ENCODE measurements around the gene C1QTNF8.
"Not testable (repeated sequence)": the region's sequence is repeated elsewhere in the genome, so short reads cannot be mapped to it uniquely, and the experiment has no call there.

Gene C1QTNF8

DNA sequence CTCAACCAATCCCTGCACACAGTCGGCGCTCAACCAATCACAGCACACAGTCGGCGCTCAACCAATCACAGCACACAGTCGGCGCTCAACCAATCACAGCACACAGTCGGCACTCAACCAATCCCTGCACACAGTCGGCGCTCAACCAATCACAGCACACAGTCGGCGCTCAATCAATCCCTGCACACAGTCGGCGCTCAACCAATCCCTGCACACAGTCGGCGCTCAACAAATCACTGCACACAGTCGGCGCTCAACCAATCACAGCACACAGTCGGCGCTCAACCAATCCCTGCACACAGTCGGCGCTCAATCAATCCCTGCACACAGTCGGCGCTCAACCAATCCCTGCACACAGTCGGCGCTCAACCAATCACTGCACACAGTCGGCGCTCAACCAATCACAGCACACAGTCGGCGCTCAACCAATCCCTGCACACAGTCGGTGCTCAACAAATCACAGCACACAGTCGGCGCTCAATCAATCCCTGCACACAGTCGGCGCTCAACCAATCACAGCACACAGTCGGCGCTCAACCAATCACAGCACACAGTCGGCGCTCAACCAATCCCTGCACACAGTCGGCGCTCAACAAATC, 3.3 kb downstream of the C1QTNF8 start:
- not testable (repeated sequence) for DNase-seq

DNA sequence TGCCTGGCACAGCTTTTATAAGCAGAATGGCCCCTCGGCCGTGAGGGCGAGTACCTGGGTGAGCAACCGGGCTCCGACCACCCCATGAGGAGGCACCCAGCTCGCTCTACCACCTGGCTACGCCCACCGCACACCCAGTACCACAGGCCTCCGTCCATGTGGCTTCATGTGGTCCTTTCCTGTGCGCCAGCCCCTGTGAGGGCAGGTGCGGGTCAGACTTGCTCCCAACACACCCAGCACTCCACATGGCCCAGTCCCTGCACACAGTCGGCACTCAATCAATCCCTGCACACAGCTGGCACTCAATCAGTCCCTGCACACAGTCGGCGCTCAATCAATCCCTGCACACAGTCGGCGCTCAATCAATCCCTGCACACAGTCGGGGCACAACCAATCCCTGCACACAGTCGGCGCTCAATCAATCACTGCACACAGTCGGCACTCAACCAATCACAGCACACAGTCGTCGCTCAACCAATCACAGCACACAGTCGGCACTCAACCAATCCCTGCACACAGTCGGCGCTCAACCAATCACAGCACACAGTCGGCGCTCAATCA, 4.0 kb downstream of the C1QTNF8 start:
- no peak for DNase-seq

DNA sequence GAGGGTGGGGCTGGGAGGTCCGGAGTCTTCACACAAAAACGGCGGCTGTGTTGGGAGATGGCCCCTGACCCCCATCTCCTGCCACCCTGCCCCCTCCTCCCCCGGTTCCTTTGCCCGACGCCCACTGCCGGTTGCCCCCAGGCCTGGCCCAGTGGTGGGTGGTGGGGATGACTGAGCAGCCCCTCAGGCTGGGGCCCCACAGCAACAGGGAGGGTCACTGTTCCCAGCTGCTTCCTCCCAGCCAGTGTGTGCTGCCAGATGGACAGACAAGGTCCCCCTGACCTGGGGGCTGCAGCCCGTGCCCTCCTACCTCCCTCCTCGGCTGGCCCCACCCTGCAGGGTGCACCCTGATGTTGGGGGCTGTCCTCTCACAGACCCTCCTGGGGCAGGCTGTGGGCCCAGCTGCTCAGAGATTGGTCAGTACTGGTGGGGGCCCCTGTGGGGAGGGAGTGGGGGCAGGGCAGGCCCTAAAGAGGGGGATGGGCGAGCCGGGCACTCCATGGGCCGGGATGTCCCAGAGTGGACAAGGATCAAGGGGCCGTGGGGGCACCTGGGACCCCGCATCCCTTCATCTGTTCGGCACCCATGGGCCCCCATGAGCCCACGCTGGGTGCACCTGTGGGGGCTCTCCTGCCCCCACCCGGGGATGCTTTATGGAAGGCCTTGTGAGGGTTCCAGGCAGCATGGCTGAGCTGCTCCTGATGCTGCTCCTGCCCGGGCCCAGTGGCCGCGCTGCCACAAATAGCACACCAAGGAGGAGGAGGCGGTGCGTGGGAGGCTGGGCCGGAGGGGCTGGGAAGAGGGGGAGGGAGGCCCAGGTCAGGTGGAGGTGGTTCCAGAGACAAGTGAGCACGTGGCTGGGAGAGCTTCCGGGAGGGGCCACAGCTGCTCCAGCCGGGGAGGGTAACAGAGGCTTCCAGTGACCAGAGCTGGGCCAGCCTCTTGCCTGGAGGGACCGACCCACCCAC, 5.1 kb downstream of the C1QTNF8 start:
- no peak for DNase-seq

DNA sequence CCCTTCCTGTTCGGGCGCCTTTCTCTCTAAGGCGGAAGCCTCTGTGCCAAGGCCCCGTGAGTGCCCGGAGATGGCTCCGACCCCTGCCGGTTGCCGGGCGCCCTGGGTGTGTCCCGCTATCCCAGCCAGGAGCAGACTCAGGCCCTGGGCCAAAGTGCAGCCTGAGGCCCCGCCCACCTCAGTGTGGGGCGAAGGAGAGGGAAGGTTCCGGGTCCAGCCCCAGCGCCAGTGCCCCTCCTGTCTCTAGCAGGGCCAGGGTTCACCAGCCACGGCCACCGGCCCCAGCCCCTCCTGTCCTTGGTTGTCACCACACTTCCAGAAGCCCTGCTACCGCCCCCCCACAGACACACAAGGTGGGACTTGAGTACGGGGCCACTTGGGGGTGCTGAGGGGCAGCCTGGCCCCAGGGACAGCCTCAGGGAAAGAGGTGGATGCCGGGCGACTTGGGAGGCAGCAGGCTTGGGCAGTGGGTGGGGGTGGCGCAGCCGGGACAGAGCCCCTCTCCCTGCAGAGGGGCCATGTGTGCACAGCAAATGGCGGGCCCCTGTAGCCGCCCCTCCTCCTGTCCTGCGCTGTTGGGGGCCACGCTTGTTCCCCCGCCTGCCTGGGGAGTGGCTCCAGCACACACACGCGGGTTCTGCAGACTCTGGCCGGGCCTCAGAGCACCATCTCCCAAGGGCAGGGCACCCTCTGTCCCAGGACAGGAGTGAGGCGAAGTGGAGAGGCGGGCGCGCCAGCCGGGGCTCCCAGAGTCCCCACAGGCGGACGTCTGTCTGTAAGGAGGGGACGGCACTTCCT, 6.0 kb downstream of the C1QTNF8 start:
- DNase-seq: no peak

DNA sequence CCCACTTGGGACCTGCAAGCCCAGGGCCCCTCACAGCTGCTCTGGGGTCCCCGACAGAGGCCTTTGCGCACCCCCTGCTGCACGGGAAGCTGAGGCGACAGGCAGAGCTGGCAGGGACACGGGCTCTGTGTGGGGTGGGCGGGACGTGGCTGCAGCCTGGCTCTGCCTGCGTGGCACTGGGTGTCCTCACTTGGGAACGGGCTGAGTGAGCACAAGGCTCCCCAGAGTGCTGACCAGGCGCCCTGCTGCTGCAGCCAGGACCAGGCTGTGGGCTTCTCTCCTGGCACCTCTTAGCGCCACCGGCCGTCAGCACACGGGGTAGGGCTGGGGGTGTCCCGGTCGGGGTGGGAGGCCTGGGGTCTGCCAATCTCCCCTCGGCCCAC, 6.6 kb downstream of the C1QTNF8 start:
- no peak for DNase-seq

DNA sequence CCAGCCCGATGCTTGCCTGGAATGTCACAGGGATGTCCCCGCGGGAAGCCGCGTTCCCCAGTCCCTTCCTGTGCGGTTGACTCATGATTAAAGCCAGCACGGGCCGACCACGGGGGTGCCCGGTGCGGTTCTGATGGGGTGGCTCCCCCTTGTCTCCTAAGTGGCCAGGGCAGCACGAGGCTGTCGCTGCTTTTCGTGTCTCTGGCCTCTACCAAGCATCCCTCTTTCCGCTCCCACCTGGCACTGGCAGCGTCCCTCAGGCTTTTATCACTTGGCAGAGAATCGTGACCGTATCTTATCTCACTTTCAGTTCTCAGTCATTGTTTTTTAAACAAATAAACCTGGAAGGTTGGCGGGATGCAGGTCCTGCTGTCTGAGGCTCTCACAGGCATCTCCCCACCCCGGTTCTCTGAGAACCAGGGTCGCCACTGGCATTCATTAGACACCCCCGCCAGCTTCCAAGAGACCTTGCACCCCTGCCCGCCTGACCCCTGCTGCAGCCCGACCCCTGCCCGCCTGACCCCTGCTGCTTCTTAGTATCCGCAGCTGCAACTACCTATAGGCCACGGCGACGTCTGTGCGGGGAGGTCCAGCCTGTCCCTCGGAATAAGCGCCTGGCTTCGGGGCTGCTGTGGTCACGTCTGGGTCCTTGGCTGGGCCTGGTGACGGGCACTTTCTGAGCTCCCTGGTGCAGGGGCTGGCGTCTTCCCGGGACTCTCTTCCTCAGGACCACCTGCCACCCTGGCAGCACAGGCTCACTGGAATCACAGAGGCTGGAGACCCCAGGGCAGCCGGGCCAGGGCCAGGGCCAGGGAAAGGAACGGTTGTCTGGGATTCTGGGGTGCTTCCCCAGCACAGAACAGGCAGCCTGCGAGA, 7.5 kb downstream of the C1QTNF8 start:
- DNase-seq: no peak

DNA sequence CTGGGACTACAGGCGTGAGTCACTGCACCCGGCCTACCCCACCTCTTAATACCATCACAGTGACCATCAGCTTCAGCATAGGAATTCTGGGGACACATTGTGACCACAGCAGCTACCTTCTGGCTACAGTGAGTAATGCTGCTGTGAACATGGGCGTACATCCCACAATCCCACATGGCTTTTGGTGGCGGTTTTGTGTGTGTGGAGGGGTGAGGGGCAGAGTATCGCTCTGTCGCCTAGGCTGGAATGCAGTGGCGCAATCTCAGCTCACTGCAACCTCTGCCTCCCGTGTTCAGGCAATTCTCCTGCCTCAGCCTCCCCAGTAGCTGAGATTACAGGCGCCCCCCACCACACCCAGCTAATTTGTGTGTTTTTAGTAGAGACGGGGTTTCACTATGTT, 9.6 kb downstream of the C1QTNF8 start:
- DNase-seq: not testable (repeated sequence)

DNA sequence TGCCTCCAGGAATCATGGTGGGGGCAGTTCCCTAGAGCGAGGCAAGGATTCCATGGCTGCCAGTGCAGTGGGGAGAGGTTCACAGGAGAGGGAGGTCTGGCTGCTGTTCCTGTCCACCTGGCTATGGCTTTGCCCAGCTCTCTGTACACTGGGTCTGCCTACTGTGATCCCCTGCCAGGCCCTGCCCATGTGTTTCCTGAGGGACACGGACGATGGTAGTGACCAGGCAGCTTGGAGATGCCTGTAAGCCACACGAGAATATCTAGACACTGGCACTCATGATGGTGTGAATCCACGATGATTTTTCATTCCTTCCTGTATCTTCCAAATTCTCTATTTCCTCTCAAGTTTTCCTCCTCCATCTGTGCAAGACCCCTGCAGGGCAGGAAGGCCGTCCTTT, 11.1 kb downstream of the C1QTNF8 start:
- DNase-seq: no peak

DNA sequence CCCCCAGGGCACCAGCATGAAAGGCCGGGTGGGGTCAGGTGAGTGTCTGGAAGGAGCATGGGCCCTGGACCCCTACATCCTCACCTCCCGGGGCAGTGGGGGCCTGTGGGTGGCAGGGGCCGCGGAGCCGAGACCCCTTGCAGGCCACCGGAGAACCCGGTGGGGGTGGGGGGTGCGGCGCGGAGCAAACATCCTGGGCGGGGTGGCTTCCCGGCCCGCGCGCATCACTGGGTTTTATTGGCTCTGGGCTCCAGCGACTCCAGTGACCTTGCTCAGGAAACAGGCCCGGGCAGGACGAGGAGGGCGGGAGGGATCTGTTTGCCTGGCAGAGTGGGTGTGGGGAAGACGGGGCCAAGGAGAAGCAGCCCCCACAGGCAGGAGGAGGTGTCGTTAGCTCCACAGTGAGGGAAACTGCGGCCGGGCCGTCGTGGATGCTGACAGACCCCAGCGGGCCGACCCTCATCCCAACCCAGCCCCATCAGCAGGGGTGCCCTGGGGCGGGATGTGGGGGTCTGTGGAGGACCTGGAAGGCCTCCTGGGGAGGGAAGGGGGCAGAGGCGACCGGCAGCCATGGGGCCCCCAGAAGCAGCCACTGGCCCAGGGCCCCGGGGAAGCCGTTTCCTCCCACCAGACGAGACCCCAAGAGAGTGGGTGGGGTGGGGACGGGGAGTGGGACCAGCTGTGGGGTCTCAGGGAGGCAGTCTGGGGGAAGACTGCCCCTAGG, 12.9 kb downstream of the C1QTNF8 start:
- DNase-seq: no peak

DNA sequence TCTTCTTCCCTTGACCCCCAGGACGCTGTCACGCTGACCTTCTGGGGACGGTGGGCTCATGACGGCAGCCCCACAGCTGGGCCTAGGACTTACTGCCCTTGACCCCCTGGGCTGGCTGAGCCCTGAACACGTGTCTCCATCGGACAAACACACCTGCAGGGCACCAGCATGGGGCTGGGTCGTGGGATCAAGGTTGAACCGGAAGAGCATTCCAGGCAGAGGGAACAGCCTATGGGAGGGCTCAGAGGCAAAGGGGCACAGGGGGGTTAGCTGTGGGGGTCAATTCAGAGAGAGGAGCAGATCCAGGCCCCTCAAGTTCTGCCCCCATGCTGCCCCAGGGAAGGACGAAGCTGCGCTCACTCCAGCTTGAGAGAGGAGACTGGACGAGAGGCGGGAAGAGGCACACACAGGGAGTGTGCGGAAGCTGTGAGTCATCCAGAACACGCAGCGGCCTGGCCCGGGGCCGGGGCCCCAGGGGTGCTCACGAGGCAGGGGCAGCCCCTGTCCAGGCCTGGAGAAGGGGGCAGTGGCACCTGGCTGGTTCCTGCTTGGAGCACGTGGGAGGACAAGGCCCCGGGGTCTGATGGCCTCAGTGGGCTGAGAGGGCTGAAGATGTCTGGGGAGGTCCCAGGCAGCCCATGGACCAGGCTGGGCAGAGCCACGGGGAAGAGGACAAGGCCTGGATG, 13.6 kb downstream of the C1QTNF8 start:
- no peak for DNase-seq

DNA sequence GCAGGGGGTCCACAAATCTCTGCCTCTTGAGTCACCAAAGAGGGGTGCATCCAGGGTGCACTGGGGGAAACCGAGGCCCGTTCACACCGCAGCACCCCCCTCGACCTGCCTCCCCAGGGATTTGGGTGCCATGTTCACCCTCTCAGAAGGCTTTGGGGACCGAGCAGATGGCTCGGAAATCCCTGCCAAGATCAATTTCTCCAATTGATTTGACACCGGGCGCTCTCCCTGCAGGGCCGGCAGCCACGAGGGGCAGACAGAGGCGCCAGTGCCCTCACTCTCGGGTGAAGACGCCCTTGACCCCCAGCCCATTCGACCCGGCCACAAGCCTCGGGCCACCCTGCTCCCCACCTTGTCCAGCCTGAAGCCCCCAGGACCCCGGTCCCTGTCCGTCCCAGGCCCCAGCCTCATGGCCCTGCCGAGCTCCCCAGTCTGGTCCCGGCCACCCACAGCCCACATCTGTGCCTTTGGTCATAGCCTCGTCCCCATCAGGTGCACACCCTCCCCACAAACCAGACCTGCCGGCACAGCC, 14.2 kb downstream of the C1QTNF8 start:
- DNase-seq: no peak

DNA sequence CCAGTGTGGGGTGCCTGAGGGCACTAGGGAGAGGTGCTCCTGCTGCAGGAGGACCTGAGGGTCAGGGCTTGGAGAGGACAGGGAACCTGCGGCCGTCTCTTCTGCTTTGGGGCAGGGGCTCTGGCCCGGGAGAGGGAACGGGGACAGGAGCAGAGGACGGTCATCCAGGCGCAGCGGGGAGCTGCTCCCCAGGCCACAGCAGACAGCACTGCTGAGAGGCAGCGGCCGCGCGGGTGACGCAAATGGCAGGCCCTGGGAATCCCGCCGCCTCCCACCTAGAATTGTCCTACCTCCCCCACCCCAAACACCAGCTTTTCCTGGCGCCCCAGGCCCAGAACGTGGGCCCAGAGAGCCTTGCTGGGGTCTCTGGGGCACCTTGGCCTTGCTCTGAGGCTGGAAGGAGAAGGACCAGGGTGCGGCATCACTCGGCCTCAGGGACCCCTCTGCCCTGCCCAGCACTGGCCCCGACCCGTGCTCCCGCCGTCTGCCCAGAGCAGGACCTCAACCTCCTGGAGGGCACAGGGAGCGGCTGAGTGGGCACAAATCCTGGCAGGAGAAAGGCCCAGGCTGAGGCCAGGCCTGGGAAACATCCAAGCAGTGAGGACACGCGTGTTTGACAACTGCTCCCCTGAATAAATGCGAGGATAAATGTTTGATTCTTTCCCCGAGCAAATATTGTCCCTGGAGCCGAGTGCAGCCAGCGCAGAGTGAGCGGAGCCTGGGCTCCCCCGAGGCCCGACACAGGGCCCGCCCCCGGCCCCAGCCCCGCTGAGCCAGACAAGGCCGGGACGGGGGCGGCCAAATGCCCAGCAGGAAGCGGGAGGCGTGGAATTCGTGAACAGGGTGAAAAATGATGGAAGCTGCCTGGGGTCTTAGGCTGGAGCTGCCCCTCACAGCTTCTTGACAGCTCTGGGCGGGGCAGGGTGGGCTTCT, 15.0 kb downstream of the C1QTNF8 start:
- DNase-seq: no peak

DNA sequence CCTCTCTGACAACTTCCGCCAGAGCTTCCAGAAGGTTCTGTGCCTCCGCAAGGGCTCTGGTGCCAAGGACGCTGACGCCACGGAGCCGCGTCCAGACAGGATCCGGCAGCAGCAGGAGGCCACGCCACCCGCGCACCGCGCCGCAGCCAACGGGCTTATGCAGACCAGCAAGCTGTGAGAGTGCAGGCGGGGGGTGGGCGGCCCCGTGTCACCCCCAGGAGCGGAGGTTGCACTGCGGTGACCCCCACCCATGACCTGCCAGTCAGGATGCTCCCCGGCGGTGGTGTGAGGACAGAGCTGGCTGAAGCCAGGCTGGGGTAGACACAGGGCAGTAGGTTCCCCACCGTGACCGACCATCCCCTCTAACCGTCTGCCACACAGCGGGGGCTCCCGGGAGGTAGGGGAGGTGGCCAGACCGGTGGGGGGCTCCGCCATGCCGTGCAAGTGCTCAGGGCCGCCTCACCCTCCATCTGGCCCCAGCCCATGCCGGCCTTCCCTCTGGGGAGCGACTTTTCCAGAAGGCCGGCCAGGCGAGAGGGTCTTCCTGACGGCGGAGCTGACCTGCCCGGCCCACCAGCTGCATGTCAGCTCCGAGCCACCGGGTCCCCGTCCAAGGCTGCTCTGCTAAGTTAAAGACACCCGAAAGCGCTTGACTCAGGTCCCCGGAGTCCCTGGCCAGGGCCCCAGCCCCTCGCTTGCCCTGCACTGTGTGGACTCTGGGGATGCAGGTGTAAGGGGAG, 16.1 kb downstream of the C1QTNF8 start:
- DNase-seq: no peak

DNA sequence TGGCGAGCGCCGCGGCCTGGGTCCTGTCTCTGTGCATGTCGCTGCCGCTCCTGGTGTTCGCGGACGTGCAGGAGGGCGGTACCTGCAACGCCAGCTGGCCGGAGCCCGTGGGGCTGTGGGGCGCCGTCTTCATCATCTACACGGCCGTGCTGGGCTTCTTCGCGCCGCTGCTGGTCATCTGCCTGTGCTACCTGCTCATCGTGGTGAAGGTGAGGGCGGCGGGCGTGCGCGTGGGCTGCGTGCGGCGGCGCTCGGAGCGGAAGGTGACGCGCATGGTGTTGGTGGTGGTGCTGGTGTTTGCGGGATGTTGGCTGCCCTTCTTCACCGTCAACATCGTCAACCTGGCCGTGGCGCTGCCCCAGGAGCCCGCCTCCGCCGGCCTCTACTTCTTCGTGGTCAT, 16.7 kb downstream of the C1QTNF8 start:
- DNase-seq: no peak

DNA sequence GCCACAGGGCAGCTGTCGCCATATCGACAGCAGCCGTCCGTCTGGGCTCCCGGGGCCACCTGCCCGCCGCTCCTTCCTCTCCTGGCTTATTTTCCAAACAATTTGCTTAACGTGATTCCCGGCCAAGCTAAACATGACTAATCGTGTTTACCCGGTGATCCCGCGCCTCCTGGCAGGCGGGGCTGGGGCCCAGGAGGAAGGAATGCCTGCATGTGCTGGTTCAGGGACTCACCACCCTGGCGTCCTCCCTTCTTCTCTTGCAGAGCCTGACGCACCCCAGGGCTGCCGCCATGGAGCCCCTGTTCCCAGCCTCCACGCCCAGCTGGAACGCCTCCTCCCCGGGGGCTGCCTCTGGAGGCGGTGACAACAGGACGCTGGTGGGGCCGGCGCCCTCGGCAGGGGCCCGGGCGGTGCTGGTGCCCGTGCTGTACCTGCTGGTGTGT, 17.4 kb downstream of the C1QTNF8 start:
- no peak for DNase-seq

DNA sequence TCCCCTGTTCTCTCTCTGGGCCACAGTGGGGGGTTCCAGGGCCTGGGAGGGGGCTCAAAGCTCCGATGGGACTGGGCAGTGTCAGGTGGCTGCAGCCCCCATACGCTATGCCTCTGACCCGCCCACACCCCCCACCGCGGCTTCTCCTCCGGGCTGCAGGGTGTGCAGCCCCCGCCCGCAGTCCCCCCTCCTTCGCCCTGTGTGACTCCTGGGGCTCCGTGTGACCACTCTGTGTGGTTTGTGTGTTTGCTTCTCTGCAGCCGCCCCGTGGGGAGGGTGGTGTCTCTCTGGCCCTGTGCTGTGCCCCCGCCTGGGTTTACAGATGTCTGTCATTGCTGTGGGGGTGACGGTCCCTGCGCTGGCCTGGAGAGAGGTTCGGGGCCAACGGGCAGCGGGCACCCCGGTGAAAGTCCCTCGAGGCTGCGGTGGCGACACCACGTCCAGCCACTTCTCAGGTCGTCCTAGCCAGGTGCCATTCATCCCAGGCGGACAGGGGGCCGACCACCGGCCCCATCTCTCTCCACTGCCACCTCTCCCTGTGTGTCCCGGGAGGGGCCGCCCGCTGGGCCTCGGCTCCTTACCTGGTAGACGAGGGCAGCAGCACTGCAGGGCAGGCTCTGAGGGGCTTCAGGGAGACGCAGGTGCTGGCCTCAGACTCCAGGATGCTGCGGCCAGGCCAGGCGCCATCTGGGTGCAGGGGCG, 18.0 kb downstream of the C1QTNF8 start:
- DNase-seq: no peak

DNA sequence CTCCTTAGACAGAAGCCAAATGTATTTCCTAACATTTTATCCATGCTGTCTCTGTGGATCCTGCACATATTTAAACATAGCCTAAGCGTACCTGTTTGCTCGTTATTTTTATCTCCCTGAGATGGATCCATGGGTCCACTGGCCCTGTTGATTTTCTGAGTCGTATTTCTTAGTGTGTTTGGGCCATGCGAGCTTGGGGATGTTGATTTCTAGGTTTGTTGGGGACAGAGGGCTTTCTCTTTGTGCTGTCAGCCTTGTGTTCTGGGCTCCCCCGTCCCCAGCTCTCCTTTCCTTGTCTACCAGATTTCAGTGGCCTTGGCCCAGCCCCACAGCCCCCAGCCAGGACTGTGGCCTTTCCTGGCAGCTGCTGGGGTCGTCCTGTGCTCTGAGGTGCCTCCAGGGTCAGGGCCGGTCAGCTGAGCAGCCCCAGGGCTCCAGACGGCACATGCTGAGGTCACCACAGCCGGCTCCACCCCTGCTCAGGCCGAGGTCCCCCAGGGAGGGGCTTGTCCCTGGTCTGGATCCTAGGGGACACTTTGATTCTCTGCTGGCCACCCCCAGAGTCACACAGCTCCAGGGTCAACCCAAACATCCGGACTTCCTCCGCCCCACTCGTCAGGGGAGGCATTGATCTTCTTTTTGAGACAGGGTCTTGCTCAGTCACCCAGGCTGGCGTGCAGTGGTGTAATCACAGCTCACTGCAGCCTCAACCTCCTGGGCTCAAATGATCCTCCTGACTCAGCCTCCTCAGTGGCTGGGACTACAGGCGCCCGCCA, 19.1 kb downstream of the C1QTNF8 start:
- no peak for DNase-seq

Measured in CD4-positive, alpha-beta T cell treated with Interferon alpha-2 for 1 hour (primary cell).